AG09319 (cell line): ENCODE measurements around the gene KANSL1.

Source experiments
- DNase-seq: peaks from one replicate; pipeline ENCODE4 v3.0.0-alpha.2; 2010; ENCODE audit warnings: low read depth; ENCODE audit errors: extremely low read depth
- CTCF ChIP-seq: IDR thresholded peaks from 2 replicates; pipeline ENCODE4 v1.5.1; 2011; ENCODE audit warnings: low read depth, mild to moderate bottlenecking, inconsistent platforms, low read length, moderate library complexity

KANSL1 gene

DNA sequence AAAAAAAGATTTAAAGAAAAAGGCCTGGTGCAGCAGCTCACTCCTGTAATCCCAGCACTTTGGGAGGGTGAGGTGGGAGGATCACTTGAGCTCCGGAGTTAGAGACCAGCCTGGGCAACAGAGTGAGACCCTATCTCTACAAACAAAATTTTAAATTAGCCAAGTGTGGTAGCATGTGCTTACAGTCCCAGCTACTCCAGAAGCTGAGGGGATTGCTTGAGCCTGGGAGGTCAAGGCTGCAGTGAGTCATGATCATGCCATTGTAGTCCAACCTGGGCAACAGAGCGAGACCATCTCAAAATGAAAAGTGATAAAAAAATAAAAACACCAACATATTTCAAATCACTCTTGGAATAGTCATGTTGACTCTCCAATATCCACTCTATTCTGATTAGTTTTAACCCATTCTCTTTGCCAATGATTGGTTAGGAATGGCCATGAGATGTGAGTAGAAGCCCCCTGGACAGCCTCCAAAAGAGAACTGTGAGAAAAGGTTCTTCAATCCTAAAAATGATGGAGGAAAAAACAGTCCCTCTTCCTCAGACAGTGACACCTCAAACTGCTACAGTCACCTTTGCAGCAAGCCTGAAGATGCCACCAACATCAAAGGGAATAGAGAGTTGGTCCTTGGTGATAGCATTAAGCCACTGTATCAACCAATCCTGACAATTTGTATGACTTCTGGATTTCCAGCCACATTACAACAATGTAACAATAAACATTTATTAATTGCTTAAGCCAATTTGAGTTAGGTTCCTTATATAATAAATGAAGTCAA lies 2.9 kb upstream of the KANSL1 start:
- DNase-seq = no peak
- no peak for TF ChIP-seq CTCF

GRCh38 chr17:46195217-46195855 lies 2.1 kb upstream of the KANSL1 start:
- no peak for TF ChIP-seq CTCF
- DNase-seq = no peak

- no peak for DNase-seq
- TF ChIP-seq CTCF = peak; percentile 52
These were observed 1.4 kb upstream of the KANSL1 start for GRCh38 chr17:46194393-46195216.

DNA sequence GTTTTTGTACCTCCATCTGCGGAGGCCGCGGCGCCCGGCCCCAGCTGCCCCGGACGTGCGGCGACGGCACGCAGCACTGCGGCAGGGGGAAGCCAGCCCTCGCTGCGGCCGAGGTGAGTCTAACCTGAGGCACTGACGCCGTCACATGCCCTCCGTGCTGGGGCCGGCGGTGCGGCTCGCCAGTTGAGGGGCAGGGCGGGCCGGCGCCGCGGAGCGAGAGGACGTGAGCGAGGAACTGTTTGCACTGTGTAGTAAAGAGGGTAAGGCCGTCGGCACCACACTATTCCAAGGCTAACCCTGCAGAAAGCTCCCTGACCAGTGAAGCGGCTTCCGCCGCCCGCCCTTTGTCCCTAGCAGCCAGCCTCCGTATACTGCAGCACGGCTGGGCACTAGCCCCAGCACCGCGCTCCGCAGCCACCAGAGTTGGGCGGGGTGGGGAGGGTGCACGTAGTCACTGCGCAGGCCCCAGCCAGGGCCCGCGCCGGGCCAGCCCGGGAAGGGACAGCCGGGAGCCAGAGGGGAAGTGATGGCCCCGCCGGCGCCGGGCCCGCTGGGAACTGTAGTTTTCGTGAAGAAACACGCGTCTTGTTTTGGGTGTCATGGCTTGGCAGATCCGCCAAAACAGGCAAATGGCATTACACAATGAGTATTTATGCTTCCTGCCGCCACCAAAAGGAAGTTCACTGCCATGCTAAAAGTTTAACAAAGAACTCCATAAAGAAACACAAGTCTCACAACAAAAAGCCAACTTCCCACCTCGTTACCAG lies 580 bp upstream of the KANSL1 start:
- peak; percentile 77 for DNase-seq
- no peak for TF ChIP-seq CTCF

DNA sequence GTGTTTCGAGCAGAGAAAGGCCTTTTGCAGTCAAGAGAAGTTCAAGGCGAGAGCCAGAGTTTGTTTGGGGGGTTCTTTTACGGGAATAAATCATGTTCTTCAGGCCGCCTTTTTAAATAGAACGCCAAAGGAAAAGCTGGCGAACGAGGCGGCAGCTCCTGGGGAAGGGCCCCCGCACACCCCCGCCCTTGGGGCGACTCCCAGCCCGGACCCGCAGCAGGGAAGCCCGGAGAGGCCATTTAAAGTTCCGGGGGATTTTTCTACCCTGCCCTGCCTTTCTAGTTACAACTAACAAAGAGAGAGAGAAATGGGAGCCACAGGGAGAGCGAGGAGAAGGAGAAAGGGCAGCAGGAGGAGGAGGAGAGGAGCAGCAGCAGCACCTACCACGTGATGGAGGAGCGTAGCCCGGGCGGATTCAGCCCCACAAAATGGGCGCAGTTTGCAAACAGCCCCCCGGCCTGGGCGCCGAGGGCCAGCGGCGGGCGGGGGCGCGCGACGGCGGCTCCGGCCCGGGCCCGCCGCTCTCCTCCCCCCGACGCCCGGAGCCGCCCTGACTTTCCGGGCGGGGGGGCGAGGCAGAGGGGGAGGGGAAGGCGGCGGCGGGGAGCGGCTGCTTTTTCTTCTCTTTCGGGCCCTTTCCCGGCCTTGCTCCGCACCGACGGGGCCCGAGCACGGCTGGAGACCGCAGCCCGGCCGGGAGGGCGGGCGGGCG lies 634 bp downstream of the KANSL1 start:
- DNase-seq = no peak
- TF ChIP-seq CTCF = no peak

- no peak for DNase-seq
- no peak for TF ChIP-seq CTCF
These were observed 1.1 kb downstream of the KANSL1 start for GRCh38 chr17:46192189-46192438.
